DND-41 (cell line): Measurements from ENCODE around the gene HOXC11.

Experiments
- ATAC-seq: fragments of 200-7000 bp; cut with Tn5 transposase; 3 replicates; pipeline ENCODE4 v1.9.1; 2021; ENCODE audit warnings: low read depth; ENCODE audit not compliant: insufficient read depth
- DNase-seq: peaks from one replicate; pipeline ENCODE4 v3.0.0-alpha.2; 2020
- H2AFZ ChIP-seq: 2 replicates; pipeline ENCODE4 v1.6.0; 2012; ENCODE audit warnings: low read depth, low read length
- H3K27ac ChIP-seq: 2 replicates; pipeline ENCODE4 v1.5.1; 2012; ENCODE audit warnings: low read length, inconsistent platforms
- H3K27me3 ChIP-seq: fragments of 200-600 bp; sonication (generic); 2 replicates; pipeline ENCODE4 v1.6.0; 2012; ENCODE audit warnings: low read length, mild to moderate bottlenecking, inconsistent platforms; ENCODE audit not compliant: insufficient read depth, poor library complexity
- H3K36me3 ChIP-seq: 2 replicates; pipeline ENCODE4 v1.5.1; 2012; ENCODE audit warnings: low read length, inconsistent platforms; ENCODE audit not compliant: insufficient read depth
- H3K4me1 ChIP-seq: 2 replicates; pipeline ENCODE4 v1.5.1; 2012; ENCODE audit warnings: mild to moderate bottlenecking, low read length; ENCODE audit not compliant: insufficient read depth
- H3K4me2 ChIP-seq: 2 replicates; pipeline ENCODE4 v1.6.0; 2012; ENCODE audit warnings: mild to moderate bottlenecking, moderate library complexity, low read length, inconsistent platforms; ENCODE audit not compliant: insufficient read depth
- H3K4me3 ChIP-seq, 2 experiments: fragments of 200-600 bp in 1 of 2; shearing (Covaris generic) in 1 of 2; 2 replicates each; pipeline ENCODE4 v1.5.1; 2012 to 2016; ENCODE audit warnings: inconsistent platforms in 2 of 2, low read length in 2 of 2, mild to moderate bottlenecking in 2 of 2, low read depth in 1 of 2, moderate library complexity in 1 of 2
- H3K79me2 ChIP-seq: 2 replicates; pipeline ENCODE4 v1.6.0; 2012; ENCODE audit warnings: low read length, inconsistent platforms; ENCODE audit not compliant: insufficient read depth
- H3K9ac ChIP-seq: 2 replicates; pipeline ENCODE4 v1.6.0; 2012; ENCODE audit warnings: low read depth, mild to moderate bottlenecking, inconsistent platforms, low read length, moderate library complexity
- H3K9me3 ChIP-seq: 2 replicates; pipeline ENCODE4 v1.5.1; 2012; ENCODE audit warnings: low read length, moderate library complexity, mild to moderate bottlenecking, inconsistent platforms; ENCODE audit not compliant: insufficient read depth, severe bottlenecking
- H4K20me1 ChIP-seq: 2 replicates; pipeline ENCODE4 v1.6.0; 2012; ENCODE audit warnings: low read length; ENCODE audit not compliant: insufficient read depth
- CTCF ChIP-seq: IDR thresholded peaks from 2 replicates; pipeline ENCODE4 v1.5.1; 2012; ENCODE audit warnings: borderline replicate concordance, low read length, moderate library complexity, mild to moderate bottlenecking; ENCODE audit not compliant: poor library complexity, severe bottlenecking; ENCODE audit errors: extremely low read depth
- EZH2 ChIP-seq: IDR thresholded peaks from 3 replicates; pipeline ENCODE4 v1.6.1; 2012; ENCODE audit warnings: borderline replicate concordance, low read depth, mild to moderate bottlenecking, moderate library complexity, low read length, inconsistent platforms; ENCODE audit not compliant: severe bottlenecking

HOXC11 gene

GRCh38 chr12:54018468-54018984 lies 45.6 kb downstream of the HOXC11 start:
- TF ChIP-seq CTCF (no peak), EZH2 (no peak)
- Histone ChIP-seq H2AFZ (peak overlapping the region; percentile 94), H3K27ac (peak overlapping the region; percentile 95), H3K4me2 (peak overlapping the region; percentile 73), H3K9me3 (no peaks in the 10 kb centered on the region), H4K20me1 (no peaks in the 10 kb centered on the region), H3K36me3 (no peaks in the 10 kb centered on the region), H3K4me1 (peaks cover 17% of the 10 kb centered on the region), H3K79me2 (0 out of 2 replicates have a peak, but pooled peaks cover 3% of the 10 kb centered on the region), H3K9ac (peak overlapping the region; percentile 87), H3K27me3 (peaks cover 44% of the 10 kb centered on the region), H3K4me3 (peak overlapping the region; percentile 39 to 63; a peak in 3 of 4 replicates)
- no peak for ATAC-seq
- DNase-seq, result no peak

DNA sequence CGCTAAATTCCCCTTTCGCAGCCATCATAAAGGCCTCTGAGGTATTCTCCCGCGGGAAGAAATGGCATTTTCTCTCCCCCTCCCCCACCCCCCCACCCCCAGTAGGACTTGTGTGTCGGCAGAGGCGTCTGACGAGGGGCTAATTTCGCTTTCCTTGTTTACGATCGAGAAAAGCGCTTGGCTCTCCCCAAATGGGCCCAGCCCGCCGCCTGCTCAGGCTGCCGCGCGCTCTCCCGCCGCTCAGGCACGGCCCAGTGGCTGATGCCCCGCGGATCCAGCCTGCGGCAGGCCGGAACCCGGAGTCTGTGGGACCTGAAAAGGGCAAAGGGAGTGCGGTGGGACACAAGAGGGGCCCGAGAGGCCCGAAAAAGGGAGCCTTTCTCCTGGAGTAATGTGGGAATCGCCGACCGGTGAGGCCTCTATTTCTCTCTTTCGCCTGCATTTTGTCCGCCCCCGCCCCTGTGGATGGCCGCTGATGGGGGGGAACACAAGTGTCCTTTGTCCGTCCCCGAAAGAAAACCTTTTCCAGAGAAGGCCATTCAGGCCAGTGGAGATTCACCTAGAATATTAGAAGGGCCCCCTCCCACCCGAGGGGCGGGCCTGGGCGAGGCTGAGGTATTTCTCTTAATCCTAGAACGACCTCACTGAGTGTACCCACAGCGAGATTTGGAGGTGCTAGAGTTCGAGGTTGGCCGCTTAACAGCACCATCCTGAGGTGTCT lies 46.3 kb downstream of the HOXC11 start:
- Histone ChIP-seq H3K9ac (no peak overlapping the region), H3K79me2 (0 out of 2 replicates have a peak, but pooled peaks cover 3% of the 10 kb centered on the region), H3K27ac (no peak overlapping the region), H3K27me3 (peaks cover 46% of the 10 kb centered on the region), H3K4me3 (no peak overlapping the region), H3K4me1 (peaks cover 17% of the 10 kb centered on the region), H4K20me1 (no peaks in the 10 kb centered on the region), H2AFZ (no peak overlapping the region), H3K36me3 (no peaks in the 10 kb centered on the region), H3K9me3 (no peaks in the 10 kb centered on the region), H3K4me2 (no peak overlapping the region)
- DNase-seq, result no peak
- TF ChIP-seq EZH2 (no peak), CTCF (no peak)
- no peak for ATAC-seq

GRCh38 chr12:54019924-54020590 lies 47.1 kb downstream of the HOXC11 start:
- no peaks in the 10 kb centered on the region for H3K9me3 ChIP-seq
- H2AFZ ChIP-seq, result no peak overlapping the region
- H3K36me3 ChIP-seq, result no peaks in the 10 kb centered on the region
- H3K4me1 ChIP-seq, result peaks cover 17% of the 10 kb centered on the region
- H3K27me3 ChIP-seq, result peaks cover 47% of the 10 kb centered on the region
- no peak overlapping the region for H3K27ac ChIP-seq
- DNase-seq, result no peak
- H3K4me2 ChIP-seq, result no peak overlapping the region
- H3K9ac ChIP-seq, result no peak overlapping the region
- TF ChIP-seq EZH2 (no peak), CTCF (no peak)
- no peak overlapping the region for H3K4me3 ChIP-seq
- no peak for ATAC-seq
- H3K79me2 ChIP-seq, result 0 out of 2 replicates have a peak, but pooled peaks cover 3% of the 10 kb centered on the region
- H4K20me1 ChIP-seq, result no peaks in the 10 kb centered on the region
